Chondrocyte (in vitro differentiated cells): ENCODE results near the gene C18orf54. TPM values are rescaled to one million over a fixed set of nuclear protein-coding genes. Genes with fewer than 3 reads are reported as not detected.

Experiments
- DNase-seq: peaks from one replicate; pipeline ENCODE4 v3.0.0; 2021; ENCODE audit warnings: mixed read lengths, low spot score
- H3K27ac Mint-ChIP-seq: one replicate; pipeline ENCODE4 v1.8.0; 2021; ENCODE audit warnings: mild to moderate bottlenecking, moderate library complexity, mixed read lengths; ENCODE audit not compliant: unreplicated experiment
- H3K27me3 Mint-ChIP-seq: 2 replicates; pipeline ENCODE4 v1.8.0; 2021; ENCODE audit warnings: low read depth, mixed read lengths
- H3K36me3 Mint-ChIP-seq: 2 replicates; pipeline ENCODE4 v1.8.0; 2021; ENCODE audit warnings: low read depth, mixed read lengths
- H3K4me1 Mint-ChIP-seq: 2 replicates; pipeline ENCODE4 v1.8.0; 2021; ENCODE audit warnings: low read depth, mild to moderate bottlenecking, mixed read lengths
- H3K4me3 Mint-ChIP-seq: one replicate; pipeline ENCODE4 v1.8.0; 2021; ENCODE audit warnings: mild to moderate bottlenecking, moderate library complexity, mixed read lengths; ENCODE audit not compliant: unreplicated experiment
- H3K9me3 Mint-ChIP-seq: 2 replicates; pipeline ENCODE4 v1.8.0; 2021; ENCODE audit warnings: low read depth, mixed read lengths
- CTCF ChIP-seq: fragments of 200-600 bp; sonication (generic); IDR thresholded peaks from 2 replicates; pipeline ENCODE4 v1.5.0; 2021; ENCODE audit warnings: antibody characterized with exemption, mild to moderate bottlenecking, moderate library complexity
- total RNA-seq: library from RNA; stranded (reverse); gene quantifications from 3 replicates; pipeline ENCODE4 v1.2.1, GENCODE V29; 2021

C18orf54 gene
- total RNA-seq, 1 donor from 2014 or later, result 4.3 TPM

DNA sequence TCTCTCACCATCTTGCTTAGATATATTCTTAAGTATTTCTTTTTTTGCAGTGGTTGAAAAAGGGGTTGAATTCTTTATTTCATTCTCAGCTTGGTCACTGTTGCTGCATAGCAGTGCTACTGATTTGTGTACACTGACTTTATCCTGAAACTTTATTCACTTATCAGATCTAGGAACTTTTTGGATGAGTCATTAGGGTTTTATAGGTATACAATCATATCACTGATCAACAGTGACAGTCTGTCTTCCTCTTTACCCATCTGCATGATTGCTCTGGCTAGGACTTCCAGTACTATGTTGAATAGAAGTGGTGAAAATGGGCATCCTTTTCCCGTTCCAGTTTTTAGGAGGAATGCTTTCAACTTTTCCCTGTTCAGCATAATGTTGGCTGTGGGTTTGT lies 6.5 kb upstream of the C18orf54 start:
- H3K4me3 Mint-ChIP-seq, result no peak overlapping the region
- no peak for TF ChIP-seq CTCF
- DNase-seq, result no peak
- H3K9me3 Mint-ChIP-seq, result peaks cover 28% of the 10 kb centered on the region
- no peak overlapping the region for H3K27ac Mint-ChIP-seq
- H3K4me1 Mint-ChIP-seq, result no peaks in the 10 kb centered on the region
- peaks cover 20% of the 10 kb centered on the region for H3K27me3 Mint-ChIP-seq
- peaks cover 5% of the 10 kb centered on the region for H3K36me3 Mint-ChIP-seq

GRCh38 chr18:54357082-54357659 lies 535 bp upstream of the C18orf54 start:
- Mint-ChIP-seq H3K9me3 (peaks cover 2% of the 10 kb centered on the region), H3K4me3 (peak overlapping the region; percentile 100), H3K4me1 (peaks cover 17% of the 10 kb centered on the region), H3K36me3 (peaks cover 2% of the 10 kb centered on the region), H3K27ac (peak overlapping the region; percentile 99), H3K27me3 (no peaks in the 10 kb centered on the region)
- no peak for TF ChIP-seq CTCF
- DNase-seq, result no peak

DNA sequence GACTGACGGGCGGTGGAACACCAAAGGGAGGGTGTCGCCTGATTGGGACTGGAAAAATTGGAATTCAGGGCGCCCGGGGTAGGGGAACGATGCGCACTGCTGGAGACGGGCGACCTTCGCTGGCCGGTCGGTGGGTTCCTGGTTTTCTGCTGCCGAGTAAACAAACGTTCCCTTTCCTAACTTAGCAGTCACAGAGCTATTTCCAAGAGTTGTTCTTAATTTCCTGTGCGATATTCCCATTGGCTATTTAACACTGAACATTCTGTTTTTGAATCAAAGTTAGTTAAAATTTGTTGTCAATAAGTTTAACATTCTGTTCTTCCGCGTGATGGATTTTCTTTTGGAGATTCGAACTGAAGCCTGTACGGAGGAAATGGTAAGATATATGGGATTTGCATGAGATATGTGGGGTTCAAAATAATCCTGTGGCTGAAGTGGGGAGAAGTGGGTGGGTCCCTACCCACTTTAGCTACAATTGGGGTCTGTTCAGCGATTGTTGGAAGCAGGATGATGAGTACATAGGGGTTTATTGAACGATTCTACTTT lies 862 bp downstream of the C18orf54 start:
- H3K27me3 Mint-ChIP-seq, result no peaks in the 10 kb centered on the region
- DNase-seq, result no peak
- peaks cover 17% of the 10 kb centered on the region for H3K4me1 Mint-ChIP-seq
- no peaks in the 10 kb centered on the region for H3K9me3 Mint-ChIP-seq
- H3K27ac Mint-ChIP-seq, result peak overlapping the region; percentile 99
- peak overlapping the region; percentile 100 for H3K4me3 Mint-ChIP-seq
- TF ChIP-seq CTCF, result no peak
- H3K36me3 Mint-ChIP-seq, result peaks cover 2% of the 10 kb centered on the region

DNA sequence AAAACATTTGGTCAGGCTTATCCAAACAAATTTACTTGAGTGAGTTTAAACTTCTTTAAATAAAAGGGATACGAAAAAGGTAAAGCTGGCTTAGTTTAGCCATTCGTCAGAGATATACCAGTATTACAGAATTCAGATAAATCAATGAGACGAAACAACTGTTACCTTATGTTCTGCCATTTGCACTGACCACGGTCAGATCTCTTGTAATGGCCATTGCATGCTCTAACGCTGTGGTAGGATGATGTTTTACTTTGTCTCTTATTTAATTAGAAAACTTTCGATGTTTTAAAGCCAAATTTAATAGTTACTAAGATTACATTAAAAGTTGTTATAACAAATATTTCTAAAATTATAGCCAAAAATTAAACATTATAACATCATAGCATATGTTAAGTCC lies 1.5 kb downstream of the C18orf54 start:
- Mint-ChIP-seq H3K27me3 (no peaks in the 10 kb centered on the region), H3K4me1 (peaks cover 17% of the 10 kb centered on the region), H3K4me3 (peak overlapping the region; percentile 100), H3K9me3 (no peaks in the 10 kb centered on the region), H3K27ac (peak overlapping the region; percentile 99), H3K36me3 (peaks cover 2% of the 10 kb centered on the region)
- DNase-seq, result no peak
- TF ChIP-seq CTCF, result no peak

DNA sequence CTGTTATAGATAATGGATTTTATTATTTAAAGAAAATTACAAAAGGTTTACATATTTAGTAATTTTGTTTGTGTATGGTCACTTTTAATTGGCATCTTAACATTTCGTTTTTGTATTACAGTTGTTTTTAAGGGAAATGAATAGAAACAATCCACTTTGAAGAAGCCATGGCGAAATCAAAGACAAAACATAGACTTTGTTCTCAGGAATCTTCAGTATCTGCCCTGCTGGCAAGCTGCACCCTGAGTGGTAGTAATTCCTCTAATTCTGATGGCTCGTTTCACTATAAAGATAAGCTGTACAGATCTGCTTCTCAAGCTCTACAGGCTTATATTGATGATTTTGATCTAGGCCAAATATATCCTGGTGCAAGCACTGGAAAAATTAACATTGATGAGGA lies 2.7 kb downstream of the C18orf54 start:
- H3K9me3 Mint-ChIP-seq, result no peaks in the 10 kb centered on the region
- DNase-seq, result no peak
- no peak for TF ChIP-seq CTCF

More for the DNA sequence above, 2.7 kb downstream of the C18orf54 start:
- Mint-ChIP-seq H3K27ac (no peak overlapping the region), H3K36me3 (peaks cover 2% of the 10 kb centered on the region), H3K4me1 (peaks cover 17% of the 10 kb centered on the region), H3K27me3 (no peaks in the 10 kb centered on the region), H3K4me3 (no peak overlapping the region)
